H9 (cell line): ENCODE results near the gene HOXC11. TPM values are rescaled to one million over a fixed set of nuclear protein-coding genes. Genes with fewer than 3 reads are reported as not detected.
A peak's percentile ranks its signal among the peaks of the same experiment; 100 is the strongest.

Experiments used
- DNase-seq: peaks from one replicate; pipeline ENCODE4 v3.0.0-alpha.2; 2017
- H2AFZ ChIP-seq: one replicate; pipeline ENCODE4 v1.6.1; 2013; ENCODE audit warnings: mild to moderate bottlenecking, low read length, control low read depth, moderate library complexity
- H2AK5ac ChIP-seq: 2 replicates; pipeline ENCODE4 v1.6.1; 2013; ENCODE audit warnings: low read length, control low read depth, mixed read lengths; ENCODE audit not compliant: insufficient read length
- H2BK120ac ChIP-seq: one replicate; pipeline ENCODE4 v1.6.1; 2013; ENCODE audit warnings: low read depth, mild to moderate bottlenecking, low read length, control low read depth, inconsistent platforms; ENCODE audit not compliant: poor library complexity, severe bottlenecking
- H2BK12ac ChIP-seq: 2 replicates; pipeline ENCODE4 v1.6.1; 2013; ENCODE audit warnings: low read length, control low read depth, mixed read lengths, low read depth; ENCODE audit not compliant: insufficient read length
- H2BK15ac ChIP-seq: 2 replicates; pipeline ENCODE4 v1.6.1; 2013; ENCODE audit warnings: low read depth, low read length, control low read depth
- H2BK20ac ChIP-seq: one replicate; pipeline ENCODE4 v1.6.1; 2013; ENCODE audit warnings: low read depth, mild to moderate bottlenecking, low read length, control low read depth, inconsistent platforms; ENCODE audit not compliant: poor library complexity, severe bottlenecking
- H2BK5ac ChIP-seq: 2 replicates; pipeline ENCODE4 v1.6.1; 2013; ENCODE audit warnings: low read length, control low read depth, mixed read lengths; ENCODE audit not compliant: insufficient read length
- H3K14ac ChIP-seq: 2 replicates; pipeline ENCODE4 v1.6.1; 2013; ENCODE audit warnings: low read length, control low read depth; ENCODE audit not compliant: insufficient read depth
- H3K18ac ChIP-seq: 2 replicates; pipeline ENCODE4 v1.6.1; 2013; ENCODE audit warnings: low read depth, mild to moderate bottlenecking, mixed read lengths, low read length, control low read depth; ENCODE audit not compliant: insufficient read length
- H3K23ac ChIP-seq: 2 replicates; pipeline ENCODE4 v1.6.1; 2013; ENCODE audit warnings: low read length, control low read depth, mixed read lengths, low read depth; ENCODE audit not compliant: insufficient read length
- H3K23me2 ChIP-seq: 2 replicates; pipeline ENCODE4 v1.6.1; 2013; ENCODE audit warnings: low read depth, mild to moderate bottlenecking, mixed read lengths, low read length, control low read depth; ENCODE audit not compliant: insufficient read length, poor library complexity, severe bottlenecking
- H3K27ac ChIP-seq: 2 replicates; pipeline ENCODE4 v1.5.1; 2013; ENCODE audit warnings: low read length, control low read depth, mixed read lengths, low read depth; ENCODE audit not compliant: insufficient read length
- H3K27me3 ChIP-seq: 2 replicates; pipeline ENCODE4 v1.6.1; 2013; ENCODE audit warnings: low read length, control low read depth, inconsistent platforms; ENCODE audit not compliant: insufficient read depth
- H3K4ac ChIP-seq: 2 replicates; pipeline ENCODE4 v1.6.1; 2013; ENCODE audit warnings: low read depth, mild to moderate bottlenecking, control low read depth, inconsistent platforms, low read length, moderate library complexity
- H3K4me1 ChIP-seq: 2 replicates; pipeline ENCODE4 v1.6.1; 2013; ENCODE audit warnings: low read length, control low read depth, inconsistent platforms; ENCODE audit not compliant: insufficient read depth
- H3K4me2 ChIP-seq: 2 replicates; pipeline ENCODE4 v1.6.1; 2013; ENCODE audit warnings: low read length, control low read depth, mixed read lengths; ENCODE audit not compliant: insufficient read length, insufficient read depth
- H3K56ac ChIP-seq: 2 replicates; pipeline ENCODE4 v1.6.1; 2013; ENCODE audit warnings: low read depth, mild to moderate bottlenecking, mixed read lengths, low read length, control low read depth; ENCODE audit not compliant: insufficient read length
- H3K79me1 ChIP-seq: 2 replicates; pipeline ENCODE4 v1.6.1; 2013; ENCODE audit warnings: low read depth, mild to moderate bottlenecking, moderate library complexity, low read length, control low read depth, inconsistent platforms; ENCODE audit not compliant: insufficient read depth, poor library complexity, severe bottlenecking
- H3K79me2 ChIP-seq: 2 replicates; pipeline ENCODE4 v1.6.1; 2013; ENCODE audit warnings: low read length, control low read depth, inconsistent platforms; ENCODE audit not compliant: insufficient read depth
- H3K9ac ChIP-seq: 2 replicates; pipeline ENCODE4 v1.6.1; 2013; ENCODE audit warnings: low read length, control low read depth, mixed read lengths; ENCODE audit not compliant: insufficient read length; ENCODE audit errors: extremely low read depth
- H3K9me3 ChIP-seq: one replicate; pipeline ENCODE4 v1.6.1; 2013; ENCODE audit warnings: low read depth, low read length, inconsistent platforms; ENCODE audit not compliant: control insufficient read depth
- H3T11ph ChIP-seq: one replicate; pipeline ENCODE4 v1.6.1; 2013; ENCODE audit warnings: mild to moderate bottlenecking, low read length, control low read depth, inconsistent platforms
- H4K20me1 ChIP-seq: one replicate; pipeline ENCODE4 v1.6.1; 2013; ENCODE audit not compliant: control insufficient read depth, insufficient read length, insufficient read depth
- H4K5ac ChIP-seq: 2 replicates; pipeline ENCODE4 v1.6.1; 2013; ENCODE audit warnings: low read depth, mild to moderate bottlenecking, mixed read lengths, low read length, control low read depth; ENCODE audit not compliant: insufficient read length
- H4K8ac ChIP-seq: replicated peaks from 2 replicates; pipeline ENCODE4 v1.6.1; 2013; ENCODE audit warnings: low read length, control low read depth, mixed read lengths, low read depth; ENCODE audit not compliant: insufficient read length
- H4K91ac ChIP-seq: 2 replicates; pipeline ENCODE4 v1.6.1; 2013; ENCODE audit warnings: low read depth, mild to moderate bottlenecking, moderate library complexity, mixed read lengths, low read length, control low read depth; ENCODE audit not compliant: insufficient read length
- H3K27ac Mint-ChIP-seq, 3 experiments: 2 replicates in 2 of 3; 3 replicates in 1 of 3; pipeline ENCODE4 v1.8.0; 2020 to 2021; ENCODE audit warnings: mixed read lengths in 3 of 3, mild to moderate bottlenecking in 1 of 3, moderate library complexity in 1 of 3
- H3K27me3 Mint-ChIP-seq: 2 replicates; pipeline ENCODE4 v1.8.0; 2021; ENCODE audit warnings: low read depth, mild to moderate bottlenecking, moderate library complexity, mixed read lengths
- H3K36me3 Mint-ChIP-seq, 3 experiments: 2 replicates in 2 of 3; 3 replicates in 1 of 3; pipeline ENCODE4 v1.8.0; 2020 to 2021; ENCODE audit warnings: low read depth in 3 of 3, mixed read lengths in 3 of 3; ENCODE audit not compliant: insufficient read depth in 1 of 3
- H3K4me1 Mint-ChIP-seq, 2 experiments: 2 replicates each; pipeline ENCODE4 v1.8.0; 2020; ENCODE audit warnings: mixed read lengths in 2 of 2
- H3K4me3 Mint-ChIP-seq, 2 experiments: 2 replicates in 1 of 2; 3 replicates in 1 of 2; pipeline ENCODE4 v1.8.0; 2020 to 2021; ENCODE audit warnings: mild to moderate bottlenecking in 2 of 2, mixed read lengths in 2 of 2, moderate library complexity in 1 of 2
- H3K9me3 Mint-ChIP-seq, 2 experiments: 2 replicates in 1 of 2; 3 replicates in 1 of 2; pipeline ENCODE4 v1.8.0; 2020; ENCODE audit warnings: mild to moderate bottlenecking in 2 of 2, mixed read lengths in 2 of 2, moderate library complexity in 1 of 2
- WGBS: extraction: QIAGEN DNeasy Blood & Tissue Kit; methylation state at CpG from one replicate; pipeline ENCODE4 v1.1.7; 2013; ENCODE audit warnings: missing lambda C conversion rate, low lambda C conversion rate, mixed read lengths; ENCODE audit not compliant: insufficient read length; ENCODE audit errors: extremely low coverage; 5-methylcytosine and 5-hydroxymethylcytosine counted together
- total RNA-seq: library from RNA; stranded (reverse); gene quantifications from 2 replicates; pipeline ENCODE4 v1.2.1, GENCODE V29; 2021
- TF ChIP-seq, protein P1 (sequence below): fragments of 200-600 bp; sonication (generic); conservative IDR thresholded peaks from 3 replicates; pipeline ENCODE4 v1.8.0; 2021; ENCODE audit warnings: antibody characterized with exemption, mild to moderate bottlenecking

HOXC11 gene
- total RNA-seq, 1 experiment from 2014 or later, result not detected

DNA sequence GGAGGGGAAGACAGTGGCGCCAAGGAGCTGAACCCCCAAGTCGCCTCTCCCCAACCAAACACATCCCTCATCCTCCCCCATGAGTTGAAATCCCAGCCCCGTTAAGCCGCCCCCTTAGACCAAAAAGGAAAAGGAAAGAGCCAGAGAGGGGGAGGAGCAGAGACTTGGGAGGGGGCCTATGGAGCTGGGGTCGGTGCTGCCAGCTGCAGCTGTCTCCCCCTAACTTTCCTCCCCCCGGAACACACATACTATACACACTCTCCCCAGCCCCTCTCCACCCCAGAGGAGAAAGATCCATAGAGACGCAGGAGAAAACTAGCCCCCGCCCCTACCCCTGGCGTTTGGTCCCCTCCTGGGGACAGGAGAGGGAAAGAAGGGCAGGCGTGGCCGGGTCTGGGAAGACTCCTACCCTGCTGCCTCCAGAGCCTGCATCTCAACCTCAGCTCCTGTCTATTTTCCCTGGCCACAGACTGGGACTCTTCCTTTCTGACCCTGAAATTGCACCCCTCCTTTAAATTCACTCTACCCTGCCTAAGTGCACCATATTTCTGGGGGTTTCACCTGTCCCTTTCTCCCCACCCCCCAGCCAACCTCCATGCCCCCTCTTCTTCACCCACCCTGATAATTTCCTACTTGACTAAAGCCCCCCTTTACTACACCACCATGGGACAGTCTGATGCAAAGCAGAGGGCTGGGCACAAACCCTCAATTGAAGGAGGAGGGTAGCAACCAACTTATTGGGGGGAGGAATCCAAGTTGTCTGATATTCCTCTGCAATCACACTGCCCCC is 25.4 kb downstream of the HOXC11 start:
- Histone ChIP-seq H3K9me3 (no peaks in the 10 kb centered on the region), H3T11ph (no peak overlapping the region), H2BK15ac (no peak overlapping the region), H3K23me2 (no peaks in the 10 kb centered on the region), H3K4ac (no peak overlapping the region), H4K91ac (no peak overlapping the region), H3K79me2 (no peaks in the 10 kb centered on the region), H3K14ac (no peak overlapping the region), H3K56ac (no peak overlapping the region), H3K18ac (no peak overlapping the region), H4K20me1 (no peaks in the 10 kb centered on the region), H3K27ac (no peak overlapping the region), H2BK5ac (no peak overlapping the region), H2BK20ac (no peak overlapping the region), H3K9ac (no peak overlapping the region), H3K27me3 (peaks cover 99% of the 10 kb centered on the region), H3K79me1 (no peaks in the 10 kb centered on the region), H4K8ac (no peak overlapping the region), H4K5ac (no peak overlapping the region), H3K4me2 (no peak overlapping the region), H2BK12ac (no peak overlapping the region), H2AFZ (no peak overlapping the region), H3K4me1 (no peaks in the 10 kb centered on the region), H3K23ac (no peak overlapping the region), H2AK5ac (no peak overlapping the region), H2BK120ac (no peak overlapping the region)
- H3K27me3 Mint-ChIP-seq, result peaks cover 100% of the 10 kb centered on the region
- H3K36me3 Mint-ChIP-seq, result no peaks in the 10 kb centered on the region
- H3K4me3 Mint-ChIP-seq, result 0 out of 5 replicates have a peak overlapping the region, but pooled peaks of 1 of the 2 experiments have one; percentile 9
- WGBS, result no CpG with 5 or more reads among the region's 11 CpGs
- TF ChIP-seq, protein P1, sequence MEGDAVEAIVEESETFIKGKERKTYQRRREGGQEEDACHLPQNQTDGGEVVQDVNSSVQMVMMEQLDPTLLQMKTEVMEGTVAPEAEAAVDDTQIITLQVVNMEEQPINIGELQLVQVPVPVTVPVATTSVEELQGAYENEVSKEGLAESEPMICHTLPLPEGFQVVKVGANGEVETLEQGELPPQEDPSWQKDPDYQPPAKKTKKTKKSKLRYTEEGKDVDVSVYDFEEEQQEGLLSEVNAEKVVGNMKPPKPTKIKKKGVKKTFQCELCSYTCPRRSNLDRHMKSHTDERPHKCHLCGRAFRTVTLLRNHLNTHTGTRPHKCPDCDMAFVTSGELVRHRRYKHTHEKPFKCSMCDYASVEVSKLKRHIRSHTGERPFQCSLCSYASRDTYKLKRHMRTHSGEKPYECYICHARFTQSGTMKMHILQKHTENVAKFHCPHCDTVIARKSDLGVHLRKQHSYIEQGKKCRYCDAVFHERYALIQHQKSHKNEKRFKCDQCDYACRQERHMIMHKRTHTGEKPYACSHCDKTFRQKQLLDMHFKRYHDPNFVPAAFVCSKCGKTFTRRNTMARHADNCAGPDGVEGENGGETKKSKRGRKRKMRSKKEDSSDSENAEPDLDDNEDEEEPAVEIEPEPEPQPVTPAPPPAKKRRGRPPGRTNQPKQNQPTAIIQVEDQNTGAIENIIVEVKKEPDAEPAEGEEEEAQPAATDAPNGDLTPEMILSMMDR, result no peak
- H3K9me3 Mint-ChIP-seq, result peaks cover 2 to 3% of the 10 kb centered on the region in 2 experiments; a peak in 3 of 5 replicates
- no peak overlapping the region for H3K27ac Mint-ChIP-seq
- DNase-seq, result no peak
- H3K4me1 Mint-ChIP-seq, result peaks cover 7 to 31% of the 10 kb centered on the region in 2 experiments
